Liver (tissue), 3 donors: ENCODE data around the gene TACO1.

Experiments used
- CTCF ChIP-seq: fragments of 150-350 bp; IDR thresholded peaks from 2 replicates; pipeline ENCODE4 v1.5.1; 2017; ENCODE audit warnings: improper control_type of control experiment, low read depth, low read length; ENCODE audit not compliant: missing input control
- FOXA1 ChIP-seq: IDR thresholded peaks from 2 replicates; pipeline ENCODE4 v1.6.1; 2016; ENCODE audit warnings: antibody characterized with exemption
- JUND ChIP-seq, 2 donors: IDR thresholded peaks; 2 replicates each; pipeline ENCODE4 v1.6.1; 2016; ENCODE audit warnings: antibody characterized with exemption in 2 of 2
- MAX ChIP-seq: IDR thresholded peaks from 2 replicates; pipeline ENCODE4 v1.6.1; 2016; ENCODE audit warnings: antibody characterized with exemption
- SP1 ChIP-seq: IDR thresholded peaks from 2 replicates; pipeline ENCODE4 v1.6.1; 2018; ENCODE audit warnings: antibody characterized with exemption, mild to moderate bottlenecking
- YY1 ChIP-seq: IDR thresholded peaks from 2 replicates; pipeline ENCODE4 v1.6.1; 2016; ENCODE audit warnings: antibody characterized with exemption, mild to moderate bottlenecking
- ZBTB33 ChIP-seq: IDR thresholded peaks from 2 replicates; pipeline ENCODE4 v1.6.1; 2016; ENCODE audit warnings: antibody characterized with exemption
- donor health status: healthy.
- donor health status: healthy.

DNA sequence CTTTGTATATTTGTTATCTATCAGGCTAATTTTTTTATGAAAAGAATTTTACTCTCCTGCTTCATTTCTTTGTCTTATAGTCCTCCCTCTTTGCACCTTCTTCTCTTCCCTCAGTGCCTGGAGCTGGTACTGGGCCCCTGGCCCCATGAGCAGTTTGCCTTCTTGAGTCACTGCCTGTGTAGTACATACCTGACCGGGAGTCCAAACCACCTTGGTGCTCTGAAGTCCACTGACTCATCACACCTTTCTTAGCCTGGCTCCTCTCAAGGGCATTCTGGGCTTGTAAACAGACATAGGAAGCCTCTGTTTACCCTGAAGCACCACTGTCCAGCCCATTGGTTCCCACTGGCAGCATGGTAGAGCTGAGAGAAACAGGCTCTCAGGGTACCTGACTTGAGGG is 11.0 kb upstream of the TACO1 start:
- TF ChIP-seq ZBTB33 (no peak), CTCF (no peak), YY1 (no peak), SP1 (no peak), JUND (IDR thresholded peaks at IDR 0.05) (no peak), FOXA1 (no peak), MAX (no peak)
